Ovary (tissue), 3 donors: ENCODE results near the gene KIT.

Experiments used
- POLR2A ChIP-seq: fragments of 450-650 bp; IDR thresholded peaks from one replicate; pipeline ENCODE4 v1.6.1; 2017; ENCODE audit warnings: antibody characterized with exemption, mild to moderate bottlenecking, moderate library complexity
- TF ChIP-seq, protein P1 (sequence below), 3 donors: fragments of 450-650 bp in 2 of 3; fragments of 200-600 bp in 1 of 3; IDR thresholded peaks; one replicate each; pipeline versions ENCODE4 v1.5.1 to v1.8.0; 2016 to 2022; ENCODE audit warnings: antibody characterized with exemption in 3 of 3, mild to moderate bottlenecking in 1 of 3
- donor health status: DM: no; HTN: no; CAD: no.

DNA sequence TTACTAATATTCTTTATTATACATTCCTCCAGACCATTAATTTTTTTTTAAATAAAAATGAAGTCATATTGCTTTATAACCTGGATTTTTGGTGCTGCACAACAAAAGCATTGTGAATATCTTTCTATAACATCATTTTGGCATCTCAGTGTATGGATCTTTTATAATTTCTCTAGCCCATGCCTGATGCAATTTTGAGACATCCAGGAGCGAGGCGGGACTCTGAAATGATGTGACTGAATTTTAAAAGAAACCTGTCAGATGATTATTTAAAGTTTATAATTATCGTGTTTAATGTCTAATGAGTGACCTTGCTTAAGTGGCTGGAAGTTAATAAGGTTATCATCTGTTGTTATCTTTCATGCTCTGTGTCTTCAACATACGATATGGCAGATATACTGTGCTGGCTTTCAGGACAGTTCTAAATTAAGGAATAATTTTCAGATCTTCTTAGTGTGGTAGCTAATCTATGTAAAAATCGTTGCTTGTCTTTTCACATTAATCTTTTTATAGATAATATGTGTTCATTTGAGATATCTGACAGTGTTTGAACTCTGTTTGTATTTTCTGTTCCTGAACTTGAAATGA, 58.8 kb downstream of the KIT start:
- TF ChIP-seq, protein P1, sequence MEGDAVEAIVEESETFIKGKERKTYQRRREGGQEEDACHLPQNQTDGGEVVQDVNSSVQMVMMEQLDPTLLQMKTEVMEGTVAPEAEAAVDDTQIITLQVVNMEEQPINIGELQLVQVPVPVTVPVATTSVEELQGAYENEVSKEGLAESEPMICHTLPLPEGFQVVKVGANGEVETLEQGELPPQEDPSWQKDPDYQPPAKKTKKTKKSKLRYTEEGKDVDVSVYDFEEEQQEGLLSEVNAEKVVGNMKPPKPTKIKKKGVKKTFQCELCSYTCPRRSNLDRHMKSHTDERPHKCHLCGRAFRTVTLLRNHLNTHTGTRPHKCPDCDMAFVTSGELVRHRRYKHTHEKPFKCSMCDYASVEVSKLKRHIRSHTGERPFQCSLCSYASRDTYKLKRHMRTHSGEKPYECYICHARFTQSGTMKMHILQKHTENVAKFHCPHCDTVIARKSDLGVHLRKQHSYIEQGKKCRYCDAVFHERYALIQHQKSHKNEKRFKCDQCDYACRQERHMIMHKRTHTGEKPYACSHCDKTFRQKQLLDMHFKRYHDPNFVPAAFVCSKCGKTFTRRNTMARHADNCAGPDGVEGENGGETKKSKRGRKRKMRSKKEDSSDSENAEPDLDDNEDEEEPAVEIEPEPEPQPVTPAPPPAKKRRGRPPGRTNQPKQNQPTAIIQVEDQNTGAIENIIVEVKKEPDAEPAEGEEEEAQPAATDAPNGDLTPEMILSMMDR (IDR thresholded peaks at IDR 0.05) = no peak
- no peak for TF ChIP-seq POLR2A
